GM19328 (cell line): ENCODE measurements around the gene KLF11.
A peak's percentile ranks its signal among the peaks of the same experiment; 100 is the strongest.

ENCODE experiments used
- ATAC-seq: cut with Tn5 transposase; IDR thresholded peaks from one replicate; pipeline ENCODE4 v1.9.1; 2021; ENCODE audit warnings: mild to moderate bottlenecking, moderate library complexity; ENCODE audit not compliant: unreplicated experiment

KLF11 gene

GRCh38 chr2:10039658-10040410, 3.5 kb upstream of the KLF11 start:
- ATAC-seq: no peak

- ATAC-seq: no peak
These were observed 1.6 kb upstream of the KLF11 start for GRCh38 chr2:10041711-10042110.

- ATAC-seq: no peak
These were observed 819 bp upstream of the KLF11 start for GRCh38 chr2:10042301-10043161.

GRCh38 chr2:10043906-10044601, 704 bp downstream of the KLF11 start:
- peak; percentile 36 for ATAC-seq

- ATAC-seq: no peak
These were observed 2.4 kb downstream of the KLF11 start for GRCh38 chr2:10045561-10046355.

GRCh38 chr2:10046931-10047330, 3.6 kb downstream of the KLF11 start:
- no peak for ATAC-seq

- ATAC-seq: no peak
These were observed 4.5 kb downstream of the KLF11 start for GRCh38 chr2:10047616-10048500.

- no peak for ATAC-seq
These were observed 5.3 kb downstream of the KLF11 start for GRCh38 chr2:10048501-10049171.

GRCh38 chr2:10052216-10052615, 8.9 kb downstream of the KLF11 start:
- no peak for ATAC-seq

- no peak for ATAC-seq
These were observed 10.0 kb downstream of the KLF11 start for GRCh38 chr2:10053351-10053750.

- ATAC-seq: no peak
These were observed 11.1 kb downstream of the KLF11 start for GRCh38 chr2:10054424-10054823.

- no peak for ATAC-seq
These were observed 11.6 kb downstream of the KLF11 start for GRCh38 chr2:10054976-10055375.

GRCh38 chr2:10056439-10056838, 13.1 kb downstream of the KLF11 start:
- ATAC-seq: no peak

- ATAC-seq: no peak
These were observed 14.1 kb downstream of the KLF11 start for GRCh38 chr2:10057231-10058107.

GRCh38 chr2:10058251-10059015, 15.1 kb downstream of the KLF11 start:
- ATAC-seq: no peak

- ATAC-seq: no peak
These were observed 15.6 kb downstream of the KLF11 start for GRCh38 chr2:10059016-10059351.

- no peak for ATAC-seq
These were observed 16.4 kb downstream of the KLF11 start for GRCh38 chr2:10059552-10060335.
